Measurements from ENCODE around the gene MAP3K2. TPM values are rescaled to one million over a fixed set of nuclear protein-coding genes. Genes with fewer than 3 reads are reported as not detected.
A peak's percentile ranks its signal among the peaks of the same experiment; 100 is the strongest.

The MAP3K2 gene
- total and polyA plus RNA-seq, 8 donors, result 24.3 to 84.9 (median 27.3) TPM

DNA sequence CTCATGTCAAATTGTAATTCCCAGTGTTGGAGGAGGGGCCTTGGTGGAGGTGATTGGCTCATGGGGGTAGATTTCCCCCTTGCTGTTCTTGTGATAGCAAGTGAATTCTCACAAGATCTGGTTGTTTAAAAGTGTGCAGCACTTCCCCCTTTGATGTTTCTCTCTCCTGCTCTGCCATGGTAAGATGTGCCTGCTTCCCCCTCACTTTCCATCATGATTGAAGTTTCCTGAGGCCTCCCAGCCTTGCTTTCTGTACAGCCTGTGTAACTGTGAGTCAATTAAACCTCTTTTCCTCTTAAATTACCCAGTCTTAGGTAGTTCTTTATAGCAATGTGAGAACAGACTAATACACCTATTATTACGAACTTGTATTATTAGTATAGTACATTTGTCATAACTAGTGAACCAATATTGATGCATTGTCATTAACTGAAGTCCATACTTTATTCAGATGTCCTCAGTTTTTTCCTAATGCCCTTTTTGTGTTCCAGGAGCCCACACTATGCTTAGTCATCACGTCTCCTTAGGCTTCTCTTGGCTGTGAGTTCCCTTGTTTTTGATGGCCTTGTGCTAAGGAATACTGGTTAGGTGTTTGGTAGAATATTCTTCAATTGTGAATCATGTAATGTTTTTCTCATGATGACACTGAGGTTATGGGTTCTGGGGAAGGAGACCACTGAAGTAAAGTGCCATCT lies 4.5 kb upstream of the MAP3K2 start:
- DNase-seq (no peak), ATAC-seq (no peak)
- TF ChIP-seq CTCF (IDR thresholded peaks at IDR 0.05), result no peak
- H3K27ac ChIP-seq, result no peak overlapping the region
- H3K4me3 ChIP-seq, result no peak overlapping the region
- peaks cover 7 to 21% of the 10 kb centered on the region in 2 donors for H3K4me1 ChIP-seq
- no peaks in the 10 kb centered on the region for H3K27me3 ChIP-seq
- intact Hi-C loops (cut with DNase I), result no loop called here
- no peaks in the 10 kb centered on the region for H3K9me3 ChIP-seq
- H3K36me3 ChIP-seq, result no peaks in the 10 kb centered on the region

- Histone ChIP-seq H3K27me3 (no peaks in the 10 kb centered on the region), H3K4me3 (no peak overlapping the region), H3K36me3 (no peaks in the 10 kb centered on the region), H3K27ac (peak overlapping the region in 1 of 2 donors; percentile 100), H3K9me3 (no peaks in the 10 kb centered on the region), H3K4me1 (peaks cover 12 to 41% of the 10 kb centered on the region in 2 donors)
- ATAC-seq, result no peak
- TF ChIP-seq CTCF (IDR thresholded peaks at IDR 0.05), result no peak
- DNase-seq, result no peak
- intact Hi-C loops (cut with DNase I), result no loop called here
Measured at GRCh38 chr2:127389778-127390435, 2.1 kb upstream of the MAP3K2 start.

DNA sequence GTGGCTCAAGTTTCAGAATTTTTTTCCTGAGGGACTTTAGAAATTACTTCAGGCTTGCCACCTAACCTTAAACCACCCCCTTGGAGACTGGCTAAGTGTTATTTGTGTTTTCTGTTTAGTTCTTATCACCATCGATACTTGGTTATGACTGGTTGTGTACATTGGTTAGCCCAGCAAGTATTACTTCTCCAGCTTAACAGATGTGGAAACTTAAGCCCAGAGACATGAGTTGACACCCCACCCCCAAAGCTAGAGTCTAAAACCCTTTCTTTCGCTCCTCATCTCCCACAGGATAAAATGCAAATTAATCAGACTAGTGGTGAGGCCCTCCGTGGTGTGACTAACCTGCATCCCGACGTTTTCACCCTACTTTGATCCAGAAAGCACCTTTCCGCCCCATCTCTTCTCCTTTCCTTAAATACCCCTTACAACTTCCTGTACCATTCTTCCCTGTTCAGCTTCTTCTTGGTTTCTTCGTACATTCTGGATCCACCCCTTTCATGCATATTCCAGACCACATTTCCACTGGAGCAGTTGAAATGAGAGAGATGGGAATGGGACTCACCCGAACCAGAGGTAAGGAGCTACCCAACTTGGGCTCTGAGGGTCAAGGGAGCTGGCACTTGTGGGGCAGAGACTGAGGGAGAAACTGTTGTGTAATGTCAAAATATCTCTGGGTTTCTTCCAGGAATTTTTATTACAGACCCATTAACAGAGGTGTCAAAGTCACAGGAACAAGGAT lies 819 bp upstream of the MAP3K2 start:
- Histone ChIP-seq H3K27ac (peak overlapping the region; percentile 100), H3K27me3 (no peaks in the 10 kb centered on the region), H3K9me3 (no peaks in the 10 kb centered on the region), H3K4me1 (peaks cover 12 to 53% of the 10 kb centered on the region in 2 donors), H3K36me3 (no peaks in the 10 kb centered on the region), H3K4me3 (peak overlapping the region; percentile 41 to 83)
- ATAC-seq (peak; percentile 6), DNase-seq (no peak)
- intact Hi-C loops (cut with DNase I), result no loop called here
- TF ChIP-seq CTCF (IDR thresholded peaks at IDR 0.05), result no peak

DNA sequence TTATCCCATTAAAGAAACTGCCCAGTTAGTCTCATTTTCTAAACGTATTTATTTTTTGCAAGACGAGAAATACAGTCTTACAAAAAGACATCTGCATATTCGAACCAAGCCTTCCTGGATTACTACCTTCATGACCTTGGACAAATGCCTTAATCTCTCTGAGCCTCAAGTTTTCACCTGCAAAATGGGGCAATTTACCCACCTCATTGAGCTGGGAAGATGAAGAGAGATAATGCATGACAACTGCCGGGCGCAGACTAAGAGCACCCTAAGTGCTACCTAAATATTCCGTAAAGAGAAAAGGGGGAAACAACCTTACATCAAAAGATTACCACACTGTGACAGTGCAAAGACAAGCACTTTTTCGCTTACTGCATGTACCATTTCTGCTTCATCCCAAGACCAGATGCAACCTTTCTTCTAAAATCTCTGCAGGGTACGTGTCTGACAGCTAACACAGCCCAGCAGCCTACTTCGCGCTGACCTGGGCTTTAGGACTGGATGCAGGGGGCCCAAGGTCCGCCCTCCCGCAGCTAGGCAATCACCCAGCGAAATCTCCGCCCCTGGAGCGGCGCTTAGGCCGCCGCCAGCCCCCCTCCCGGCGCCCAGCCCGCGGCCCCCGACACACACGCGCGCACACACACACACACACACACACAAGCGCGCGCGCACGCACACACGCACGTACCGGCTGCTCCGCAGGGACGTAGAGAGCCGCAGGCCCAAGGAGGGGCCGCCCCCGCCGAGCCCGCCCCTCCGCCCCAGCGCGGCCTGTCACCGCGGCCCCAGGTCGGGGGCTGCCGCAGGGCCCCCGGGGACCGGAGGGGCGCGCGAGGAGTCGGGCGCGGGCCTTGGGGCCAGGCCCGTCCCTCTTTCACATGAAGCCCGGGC lies 766 bp downstream of the MAP3K2 start:
- no peaks in the 10 kb centered on the region for H3K27me3 ChIP-seq
- H3K4me3 ChIP-seq, result peak overlapping the region; percentile 83 to 96
- intact Hi-C loops (cut with DNase I), result no loop called here
- TF ChIP-seq CTCF (IDR thresholded peaks at IDR 0.05), result no peak
- H3K36me3 ChIP-seq, result no peaks in the 10 kb centered on the region
- H3K9me3 ChIP-seq, result no peaks in the 10 kb centered on the region
- H3K27ac ChIP-seq, result peak overlapping the region; percentile 100
- ATAC-seq (peak; percentile 86), DNase-seq (peak; percentile 85 to 94 (median 90))
- peaks cover 12 to 64% of the 10 kb centered on the region in 2 donors for H3K4me1 ChIP-seq

Measured in left lung (tissue), 10 donors.